GM23338 (cell line): Measurements from ENCODE around the gene PTS. TPM values are rescaled to one million over a fixed set of nuclear protein-coding genes. Genes with fewer than 3 reads are reported as not detected.

ENCODE experiments used
- ATAC-seq: fragments of 200-7000 bp; cut with Tn5 transposase; 3 replicates; pipeline ENCODE4 v1.9.1; 2020
- DNase-seq: peaks from one replicate; pipeline ENCODE4 v3.0.0-alpha.2; 2015; ENCODE audit warnings: low spot score
- H2AFZ ChIP-seq: fragments of 200-600 bp; sonication (generic); 2 replicates; pipeline ENCODE4 v1.8.0; 2016; ENCODE audit warnings: antibody characterized with exemption, mild to moderate bottlenecking, moderate library complexity
- H3F3A ChIP-seq: fragments of 200-600 bp; sonication (generic); replicated peaks from 2 replicates; pipeline ENCODE4 v1.8.0; 2017; ENCODE audit warnings: antibody characterized with exemption, mixed run types, low read depth
- H3K27ac ChIP-seq: fragments of 200-600 bp; sonication (generic); 2 replicates; pipeline ENCODE4 v1.6.1; 2016; ENCODE audit warnings: low read depth
- H3K27me3 ChIP-seq: fragments of 200-600 bp; sonication (generic); 2 replicates; pipeline ENCODE4 v1.8.0; 2016; ENCODE audit warnings: mild to moderate bottlenecking, mixed run types, moderate library complexity; ENCODE audit not compliant: insufficient read depth
- H3K36me3 ChIP-seq: fragments of 200-600 bp; sonication (generic); 2 replicates; pipeline ENCODE4 v1.8.0; 2016; ENCODE audit warnings: mild to moderate bottlenecking; ENCODE audit not compliant: insufficient read depth
- H3K4me1 ChIP-seq: fragments of 200-600 bp; sonication (generic); 2 replicates; pipeline ENCODE4 v1.8.0; 2016; ENCODE audit warnings: mild to moderate bottlenecking, moderate library complexity; ENCODE audit not compliant: insufficient read depth
- H3K4me2 ChIP-seq: fragments of 200-600 bp; sonication (generic); 2 replicates; pipeline ENCODE4 v1.7.1; 2017; ENCODE audit warnings: mixed run types
- H3K4me3 ChIP-seq: fragments of 200-600 bp; sonication (generic); 2 replicates; pipeline ENCODE4 v1.6.1; 2016; ENCODE audit warnings: mixed run types
- H3K79me2 ChIP-seq: fragments of 200-600 bp; sonication (generic); replicated peaks from 2 replicates; pipeline ENCODE4 v1.8.0; 2017; ENCODE audit warnings: mild to moderate bottlenecking; ENCODE audit not compliant: insufficient read depth
- H3K9me2 ChIP-seq: fragments of 200-600 bp; sonication (generic); 2 replicates; pipeline ENCODE4 v1.8.0; 2017; ENCODE audit not compliant: insufficient read depth
- H4K20me1 ChIP-seq: fragments of 200-600 bp; sonication (generic); replicated peaks from 2 replicates; pipeline ENCODE4 v1.8.0; 2017; ENCODE audit warnings: mild to moderate bottlenecking; ENCODE audit not compliant: insufficient read depth
- H3K27ac Mint-ChIP-seq: 2 replicates; pipeline ENCODE4 v1.8.0; 2020; ENCODE audit warnings: inconsistent platforms, mild to moderate bottlenecking, moderate library complexity, mixed read lengths
- H3K27me3 Mint-ChIP-seq: 3 replicates; pipeline ENCODE4 v1.8.0; 2022; ENCODE audit warnings: low read depth, mild to moderate bottlenecking, moderate library complexity, mixed read lengths, inconsistent platforms; ENCODE audit not compliant: insufficient read depth, poor library complexity
- H3K36me3 Mint-ChIP-seq: 3 replicates; pipeline ENCODE4 v1.8.0; 2021; ENCODE audit warnings: low read depth, mild to moderate bottlenecking, inconsistent platforms, moderate library complexity, mixed read lengths
- H3K4me1 Mint-ChIP-seq: 3 replicates; pipeline ENCODE4 v1.8.0; 2020; ENCODE audit warnings: mild to moderate bottlenecking, inconsistent platforms, mixed read lengths
- H3K4me3 Mint-ChIP-seq: 3 replicates; pipeline ENCODE4 v1.8.0; 2021; ENCODE audit warnings: moderate library complexity, mild to moderate bottlenecking, inconsistent platforms, mixed read lengths
- H3K9me3 Mint-ChIP-seq: 3 replicates; pipeline ENCODE4 v1.8.0; 2020; ENCODE audit warnings: moderate library complexity, mild to moderate bottlenecking, inconsistent platforms, mixed read lengths
- CREB1 ChIP-seq: fragments of 250-450 bp; sonication (Bioruptor Pico); IDR thresholded peaks from 2 replicates; pipeline ENCODE4 v1.5.0; 2020; ENCODE audit warnings: low read depth, mild to moderate bottlenecking, moderate library complexity
- CTCF ChIP-seq, 2 experiments: fragments of 200-600 bp in 1 of 2; sonication (generic) in 1 of 2; conservative IDR thresholded peaks; 2 replicates each; pipeline versions ENCODE4 v1.5.1 to v1.6.1; 2016 to 2017; ENCODE audit warnings: antibody characterized with exemption in 2 of 2, low read depth in 2 of 2, mild to moderate bottlenecking in 2 of 2, moderate library complexity in 1 of 2
- ETS1 ChIP-seq: IDR thresholded peaks from 2 replicates; pipeline ENCODE4 v1.6.1; 2016; ENCODE audit warnings: antibody characterized with exemption
- EZH2 ChIP-seq: fragments of 200-600 bp; sonication (generic); IDR thresholded peaks from one replicate; pipeline ENCODE4 v1.8.0; 2017; ENCODE audit warnings: antibody characterized with exemption, mild to moderate bottlenecking, low read depth; ENCODE audit not compliant: unreplicated experiment
- EZH2phosphoT487 ChIP-seq: fragments of 200-600 bp; sonication (generic); IDR thresholded peaks from one replicate; pipeline ENCODE4 v1.8.1; 2018; ENCODE audit warnings: antibody characterized with exemption; ENCODE audit not compliant: unreplicated experiment
- JUNB ChIP-seq: IDR thresholded peaks from one replicate; pipeline ENCODE4 v1.6.1; 2016; ENCODE audit warnings: antibody characterized with exemption; ENCODE audit not compliant: unreplicated experiment
- NANOG ChIP-seq: IDR thresholded peaks from 2 replicates; pipeline ENCODE4 v1.6.1; 2016; ENCODE audit warnings: antibody characterized with exemption, borderline replicate concordance
- POLR2AphosphoS5 ChIP-seq: IDR thresholded peaks from 2 replicates; pipeline ENCODE4 v1.6.1; 2016; ENCODE audit warnings: antibody characterized with exemption, low read depth
- REST ChIP-seq: IDR thresholded peaks from one replicate; pipeline ENCODE4 v1.6.1; 2018; ENCODE audit warnings: antibody characterized with exemption; ENCODE audit not compliant: unreplicated experiment
- STAT1 ChIP-seq: IDR thresholded peaks from one replicate; pipeline ENCODE4 v1.6.1; 2016; ENCODE audit warnings: antibody characterized with exemption; ENCODE audit not compliant: unreplicated experiment
- ZNF114 ChIP-seq: fragments of 250-450 bp; sonication (Bioruptor Pico); IDR thresholded peaks from 2 replicates; pipeline ENCODE4 v1.5.0; 2020; ENCODE audit warnings: mild to moderate bottlenecking, moderate library complexity
- ZNF331 ChIP-seq: fragments of 250-450 bp; sonication (Bioruptor Pico); IDR thresholded peaks from 2 replicates; pipeline ENCODE4 v1.5.0; 2020; ENCODE audit warnings: low read depth, mild to moderate bottlenecking, moderate library complexity
- ZNF462 ChIP-seq: fragments of 250-450 bp; sonication (Bioruptor Pico); IDR thresholded peaks from 2 replicates; pipeline ENCODE4 v1.5.0; 2020; ENCODE audit warnings: mild to moderate bottlenecking, moderate library complexity
- polyA plus RNA-seq: library from polyadenylated mRNA; unstranded; fragments of >200 nt; fragmentation: Nextera tagmentation; extraction: Ambion mirVana; gene quantifications from 2 replicates; pipeline ENCODE4 v1.2.1, GENCODE V29; 2016
- total RNA-seq: library from RNA; depleted of rRNA; stranded (reverse); fragments of >200 nt; shearing (Covaris generic); gene quantifications from 2 replicates; pipeline ENCODE4 v1.2.3, GENCODE V29; 2014

PTS gene
- total and polyA plus RNA-seq, 2 experiments from 2014 or later, result 19.9 to 85.5 TPM

- no peak overlapping the region for H3K27ac Mint-ChIP-seq
These were observed 40.2 kb downstream of the PTS start for GRCh38 chr11:112266410-112266778.

More at GRCh38 chr11:112266410-112266778, 40.2 kb downstream of the PTS start:
- Histone ChIP-seq H3K4me2 (no peak overlapping the region), H3K4me1 (peaks cover 2% of the 10 kb centered on the region; the same call in 1 of the 2 replicates), H3K79me2 (no peaks in the 10 kb centered on the region), H3K4me3 (no peak overlapping the region), H3K36me3 (no peaks in the 10 kb centered on the region), H3K27me3 (no peaks in the 10 kb centered on the region), H4K20me1 (no peaks in the 10 kb centered on the region), H2AFZ (no peak overlapping the region), H3K27ac (no peak overlapping the region), H3K9me2 (no peaks in the 10 kb centered on the region), H3F3A (no peaks in the 10 kb centered on the region)
- no peaks in the 10 kb centered on the region for H3K9me3 Mint-ChIP-seq
- H3K4me1 Mint-ChIP-seq, result peaks cover 6% of the 10 kb centered on the region; the same call in 2 of the 3 replicates
- no peak for ATAC-seq
- TF ChIP-seq ZNF462 (CRISPR knock-in tag), result no peak
- TF ChIP-seq ZNF114 (CRISPR knock-in tag), result no peak
- TF ChIP-seq CTCF (conservative IDR thresholded peaks at IDR 0.05; ENCODE audit: low read depth in 2 of 2), result no peak
- TF ChIP-seq ZNF331 (CRISPR knock-in tag), result no peak
- TF ChIP-seq POLR2AphosphoS5, result no peak
- no peak for TF ChIP-seq EZH2
- TF ChIP-seq CREB1 (CRISPR knock-in tag), result no peak
- no peak for TF ChIP-seq ETS1
- no peak for TF ChIP-seq REST
- no peak for TF ChIP-seq JUNB
- TF ChIP-seq STAT1, result no peak
- no peak for TF ChIP-seq EZH2phosphoT487
- TF ChIP-seq NANOG, result no peak
- DNase-seq, result no peak
- H3K27me3 Mint-ChIP-seq, result no peaks in the 10 kb centered on the region
- no peak overlapping the region for H3K4me3 Mint-ChIP-seq
- no peaks in the 10 kb centered on the region for H3K36me3 Mint-ChIP-seq
